ENCODE measurements around the gene PABPC1L. TPM values are rescaled to one million over a fixed set of nuclear protein-coding genes. Genes with fewer than 3 reads are reported as not detected.

PABPC1L gene
- total and polyA plus RNA-seq, 8 donors, result 18.7 to 156 (median 28.1) TPM

- Histone ChIP-seq H3K36me3 (peaks cover 0 to 7% (median 0%) of the 10 kb centered on the region in 3 donors), H3K27me3 (no peaks in the 10 kb centered on the region), H3K4me3 (no peak overlapping the region), H3K9me3 (no peaks in the 10 kb centered on the region), H3K4me1 (no peaks in the 10 kb centered on the region), H3K27ac (no peak overlapping the region)
- TF ChIP-seq CTCF (IDR thresholded peaks at IDR 0.05), result no peak
- ATAC-seq, result no peak
- no peak for FAIRE-seq
- intact Hi-C loops (cut with DNase I), result no loop called here
- WGBS, 2 donors, result 95 to 98% methylated on average over 8 of the region's 8 CpGs
- no peak for DNase-seq
Observed at GRCh38 chr20:44932916-44933315, 23.1 kb downstream of the PABPC1L start.

GRCh38 chr20:44936510-44936909 lies 26.6 kb downstream of the PABPC1L start:
- intact Hi-C loops (cut with DNase I), result no loop called here
- FAIRE-seq (no peak), ATAC-seq (no peak), DNase-seq (no peak)
- H3K9me3 ChIP-seq, result no peaks in the 10 kb centered on the region
- no peak overlapping the region for H3K27ac ChIP-seq
- 80 to 86% methylated on average over 10 of the region's 10 CpGs for WGBS, 2 donors
- no peaks in the 10 kb centered on the region for H3K27me3 ChIP-seq
- H3K4me1 ChIP-seq, result no peaks in the 10 kb centered on the region
- peaks cover 0 to 17% (median 0%) of the 10 kb centered on the region in 3 donors for H3K36me3 ChIP-seq
- TF ChIP-seq CTCF (IDR thresholded peaks at IDR 0.05), result no peak
- H3K4me3 ChIP-seq, result no peak overlapping the region

GRCh38 chr20:44938637-44939036 lies 28.8 kb downstream of the PABPC1L start:
- 81 to 82% methylated on average over 9 of the region's 9 CpGs for WGBS, 2 donors
- intact Hi-C loops (cut with DNase I), result no loop called here
- ATAC-seq (no peak), FAIRE-seq (no peak), DNase-seq (no peak)
- no peaks in the 10 kb centered on the region for H3K4me1 ChIP-seq
- no peak overlapping the region for H3K4me3 ChIP-seq
- H3K36me3 ChIP-seq, result peaks cover 0 to 31% (median 9%) of the 10 kb centered on the region in 3 donors
- TF ChIP-seq CTCF (IDR thresholded peaks at IDR 0.05), result no peak
- H3K9me3 ChIP-seq, result no peaks in the 10 kb centered on the region
- no peaks in the 10 kb centered on the region for H3K27me3 ChIP-seq
- no peak overlapping the region for H3K27ac ChIP-seq

- no peak for FAIRE-seq
- peaks cover 0 to 49% (median 9%) of the 10 kb centered on the region in 3 donors for H3K36me3 ChIP-seq
- no peaks in the 10 kb centered on the region for H3K4me1 ChIP-seq
- H3K27me3 ChIP-seq, result no peaks in the 10 kb centered on the region
- H3K27ac ChIP-seq, result no peak overlapping the region
- ATAC-seq, result no peak
- H3K9me3 ChIP-seq, result no peaks in the 10 kb centered on the region
- H3K4me3 ChIP-seq, result no peak overlapping the region
- DNase-seq, result no peak
- TF ChIP-seq CTCF (IDR thresholded peaks at IDR 0.05), result no peak
- WGBS, 2 donors, result 83 to 92% methylated on average over 7 of the region's 7 CpGs
- intact Hi-C loops (cut with DNase I), result no loop called here
Observed at GRCh38 chr20:44941120-44941691, 31.3 kb downstream of the PABPC1L start.

GRCh38 chr20:44942264-44942973 lies 32.6 kb downstream of the PABPC1L start:
- no peaks in the 10 kb centered on the region for H3K4me1 ChIP-seq
- H3K27me3 ChIP-seq, result no peaks in the 10 kb centered on the region
- TF ChIP-seq CTCF (IDR thresholded peaks at IDR 0.05), result no peak
- H3K9me3 ChIP-seq, result no peaks in the 10 kb centered on the region
- FAIRE-seq, result no peak
- H3K4me3 ChIP-seq, result no peak overlapping the region
- H3K27ac ChIP-seq, result no peak overlapping the region
- WGBS, 2 donors, result 84 to 88% methylated on average over 4 of the region's 4 CpGs
- DNase-seq, result no peak
- no peak for ATAC-seq
- intact Hi-C loops (cut with DNase I), result no loop called here
- peaks cover 0 to 49% (median 9%) of the 10 kb centered on the region in 3 donors for H3K36me3 ChIP-seq

Measured in pancreas (tissue), 10 donors.